ENCODE measurements around the gene HOXA7. TPM values are rescaled to one million over a fixed set of nuclear protein-coding genes. Genes with fewer than 3 reads are reported as not detected.

Gene HOXA7
- total and polyA plus RNA-seq, 2 donors (not counting 1 experiment from before 2014, with no cell fraction given) = 0.37 TPM; not detected in 1

DNA sequence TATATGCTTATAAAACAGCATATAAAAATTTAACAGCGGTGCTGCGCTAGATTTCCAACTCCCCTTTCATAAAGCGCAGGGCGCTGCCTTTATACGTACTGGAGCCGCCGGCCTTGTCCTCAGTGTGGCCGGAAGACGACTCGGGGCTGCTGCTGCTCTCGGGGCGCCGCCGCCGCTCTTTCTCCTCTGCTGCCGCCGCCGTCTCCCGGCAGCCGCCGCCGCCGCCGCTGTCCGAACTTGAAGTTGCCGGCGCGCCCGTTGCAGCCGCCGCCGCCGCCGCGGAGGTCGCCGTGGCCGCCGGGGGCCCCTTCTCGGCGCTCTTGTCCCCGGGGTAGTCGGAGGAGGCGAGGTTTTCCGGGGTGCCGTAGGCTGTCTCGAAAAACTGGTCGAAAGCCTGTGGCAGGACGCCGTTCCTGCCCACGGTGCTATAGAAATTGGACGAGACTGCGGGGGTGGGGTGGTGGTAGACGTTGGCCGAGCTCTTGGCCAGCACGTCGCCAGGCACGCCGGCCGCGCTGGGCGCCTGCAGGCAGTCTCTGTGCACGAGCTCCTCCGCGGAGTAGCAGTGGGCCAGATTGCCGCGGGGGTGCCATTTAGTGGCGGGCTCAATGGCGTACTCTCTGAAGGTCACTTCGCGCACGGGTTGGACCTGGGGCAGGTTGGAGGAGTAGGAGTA, 28.0 kb upstream of the HOXA7 start:
- no peaks in the 10 kb centered on the region for H3K36me3 ChIP-seq (replicated peaks in 1 of 2; ENCODE audit: control extremely low read depth in 1 of 2, control insufficient read depth in 1 of 2, extremely low read depth in 1 of 2, insufficient read depth in 2 of 2, low read length in 1 of 2)
- TF ChIP-seq EZH2 (IDR thresholded peaks at IDR 0.05; ENCODE audit: borderline replicate concordance, insufficient read depth, low read depth, low read length, poor library complexity, severe bottlenecking) = peak; percentile 13
- TF ChIP-seq, protein P1, sequence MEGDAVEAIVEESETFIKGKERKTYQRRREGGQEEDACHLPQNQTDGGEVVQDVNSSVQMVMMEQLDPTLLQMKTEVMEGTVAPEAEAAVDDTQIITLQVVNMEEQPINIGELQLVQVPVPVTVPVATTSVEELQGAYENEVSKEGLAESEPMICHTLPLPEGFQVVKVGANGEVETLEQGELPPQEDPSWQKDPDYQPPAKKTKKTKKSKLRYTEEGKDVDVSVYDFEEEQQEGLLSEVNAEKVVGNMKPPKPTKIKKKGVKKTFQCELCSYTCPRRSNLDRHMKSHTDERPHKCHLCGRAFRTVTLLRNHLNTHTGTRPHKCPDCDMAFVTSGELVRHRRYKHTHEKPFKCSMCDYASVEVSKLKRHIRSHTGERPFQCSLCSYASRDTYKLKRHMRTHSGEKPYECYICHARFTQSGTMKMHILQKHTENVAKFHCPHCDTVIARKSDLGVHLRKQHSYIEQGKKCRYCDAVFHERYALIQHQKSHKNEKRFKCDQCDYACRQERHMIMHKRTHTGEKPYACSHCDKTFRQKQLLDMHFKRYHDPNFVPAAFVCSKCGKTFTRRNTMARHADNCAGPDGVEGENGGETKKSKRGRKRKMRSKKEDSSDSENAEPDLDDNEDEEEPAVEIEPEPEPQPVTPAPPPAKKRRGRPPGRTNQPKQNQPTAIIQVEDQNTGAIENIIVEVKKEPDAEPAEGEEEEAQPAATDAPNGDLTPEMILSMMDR (IDR thresholded peaks at IDR 0.05) = no peak
- ChIA-PET POLR2A (no interaction called here), CTCF (interaction anchor here (1.5 to 3.1 kb wide), 2 partner anchors 15 to 24 kb away, joined by 9 to 11 read pairs; partner anchors contain the start of gene HOXA13)
- no peaks in the 10 kb centered on the region for H3K79me2 ChIP-seq (ENCODE audit: control insufficient read depth, insufficient read depth, low read length)
- intact Hi-C loops (cut with micrococcal nuclease) = loop anchor here (1.0 to 5.0 kb wide), 3 partner anchors 11 to 32 kb away; partner anchors contain the start of gene HOXA3
- H3K4me1 ChIP-seq (ENCODE audit: control insufficient read depth in 2 of 2, insufficient read depth in 2 of 2, low read length in 2 of 2) = peaks cover 55 to 69% of the 10 kb centered on the region in 2 donors
- H3K9ac ChIP-seq (ENCODE audit: low read length) = peak overlapping the region; percentile 26
- WGBS (ENCODE audit: insufficient coverage) = 3% methylated on average over 72 of the region's 72 CpGs
- Mint-ChIP-seq H3K4me3 (peak overlapping the region; percentile 78), H3K27ac (peak overlapping the region; percentile 77), H3K27me3 (peaks cover 75% of the 10 kb centered on the region), H3K4me1 (peaks cover 37% of the 10 kb centered on the region), H3K9me3 (ENCODE audit: insufficient read depth) (no peaks in the 10 kb centered on the region)
- H2AFZ ChIP-seq (ENCODE audit: insufficient read depth, low read depth, low read length, poor library complexity, severe bottlenecking) = peak overlapping the region; percentile 36
- no peak overlapping the region for H3K27ac ChIP-seq (ENCODE audit: low read length in 2 of 2)
- peaks cover 0 to 75% (median 9%) of the 10 kb centered on the region in 3 donors for H3K9me3 ChIP-seq (ENCODE audit: control extremely low read depth in 1 of 3, control insufficient read depth in 2 of 3, insufficient read depth in 1 of 3, low read length in 2 of 3)
- DNase-seq = peak; percentile 68
- peak; percentile 23 for ATAC-seq (ENCODE audit: low read depth)
- H3K27me3 ChIP-seq (replicated peaks in 1 of 4; ENCODE audit: control extremely low read depth in 1 of 4, control insufficient read depth in 3 of 4, insufficient read depth in 4 of 4, low read length in 3 of 4) = peaks cover 0 to 96% (median 79%) of the 10 kb centered on the region in 4 experiments
- H3K4me3 ChIP-seq (ENCODE audit: control extremely low read depth in 1 of 5, extremely low read depth in 1 of 5, insufficient read depth in 1 of 5, low read depth in 2 of 5, low read length in 4 of 5) = peak overlapping the region in 4 of 5 experiments; percentile 11 to 28 (median 19)
- no peaks in the 10 kb centered on the region for H4K20me1 ChIP-seq (ENCODE audit: control insufficient read depth, insufficient read depth, low read length, poor library complexity, severe bottlenecking)
- H3K4me2 ChIP-seq (replicated peaks; ENCODE audit: low read depth, low read length, poor library complexity, severe bottlenecking) = peak overlapping the region; percentile 71

Data from B cell (primary cell).